SK-N-SH (cell line): ENCODE results near the gene ZNF280D. TPM values are rescaled to one million over a fixed set of nuclear protein-coding genes. Genes with fewer than 3 reads are reported as not detected.

ENCODE experiments used
- CTCF ChIA-PET: fragments of 300-600, 350-600 bp; formaldehyde crosslinking; extraction: SDS; loops from one replicate; lab custom pipeline; 2021; lab: Yijun Ruan, JAX
- POLR2A ChIA-PET: fragments of 350-600 bp; sonication (Branson Sonifier 250); formaldehyde crosslinking; extraction: SDS; loops from one replicate; lab custom pipeline; 2020; ENCODE audit warnings: antibody characterized with exemption, inconsistent platforms; lab: Yijun Ruan, JAX
- DNase-seq: peaks from one replicate; pipeline ENCODE4 v3.0.0; 2012
- H2AFZ ChIP-seq: fragments of 200-600 bp; sonication (generic); 2 replicates; pipeline ENCODE4 v1.8.1; 2016; ENCODE audit warnings: antibody characterized with exemption, mild to moderate bottlenecking, low read depth
- H3F3A ChIP-seq: fragments of 200-600 bp; sonication (generic); replicated peaks from 2 replicates; pipeline ENCODE3; 2016; ENCODE audit warnings: antibody characterized with exemption, mild to moderate bottlenecking; ENCODE audit not compliant: insufficient read depth
- H3K27ac ChIP-seq, 2 experiments: fragments of 200-500 bp in 1 of 2; fragments of 200-600 bp in 1 of 2; sonication (Bioruptor generic) in 1 of 2; sonication (generic), shearing (Covaris generic) in 1 of 2; 2 replicates each; pipeline versions ENCODE4 v1.5.1 to v1.6.1; 2014 to 2016; ENCODE audit warnings: low read depth in 2 of 2, inconsistent platforms in 1 of 2, low read length in 1 of 2, mild to moderate bottlenecking in 1 of 2, mixed read lengths in 1 of 2
- H3K27me3 ChIP-seq: fragments of 200-600 bp; sonication (generic), shearing (Covaris generic); 2 replicates; pipeline ENCODE4 v1.6.1; 2016; ENCODE audit warnings: mixed run types; ENCODE audit not compliant: insufficient read depth
- H3K36me3 ChIP-seq, 2 experiments: fragments of 200-500 bp in 1 of 2; fragments of 200-600 bp in 1 of 2; sonication (Bioruptor generic) in 1 of 2; sonication (generic) in 1 of 2; replicated peaks in 1 of 2; 2 replicates each; pipeline versions ENCODE3 to v1.5.1; 2014 to 2016; ENCODE audit warnings: low read length in 1 of 2, mild to moderate bottlenecking in 1 of 2; ENCODE audit not compliant: insufficient read depth in 2 of 2, control insufficient read depth in 1 of 2
- H3K4me1 ChIP-seq, 2 experiments: fragments of 200-500 bp in 1 of 2; fragments of 200-600 bp in 1 of 2; sonication (Bioruptor generic) in 1 of 2; sonication (generic), shearing (Covaris generic) in 1 of 2; 2 replicates each; pipeline versions ENCODE4 v1.5.1 to v1.6.1; 2014 to 2016; ENCODE audit warnings: low read depth in 1 of 2, low read length in 1 of 2, mixed run types in 1 of 2; ENCODE audit not compliant: insufficient read depth in 2 of 2, control insufficient read depth in 1 of 2
- H3K4me2 ChIP-seq: fragments of 200-600 bp; sonication (generic), shearing (Covaris generic); 2 replicates; pipeline ENCODE4 v1.6.1; 2017; ENCODE audit warnings: mixed run types
- H3K4me3 ChIP-seq, 2 experiments: fragments of 200-500 bp in 1 of 2; fragments of 200-600 bp in 1 of 2; sonication (Bioruptor generic) in 1 of 2; sonication (generic), shearing (Covaris generic) in 1 of 2; 2 replicates each; pipeline versions ENCODE4 v1.5.1 to v1.8.1; 2014 to 2016; ENCODE audit warnings: low read depth in 2 of 2, inconsistent platforms in 1 of 2, low read length in 1 of 2, mild to moderate bottlenecking in 1 of 2, mixed read lengths in 1 of 2, moderate library complexity in 1 of 2
- H3K79me2 ChIP-seq: fragments of 200-600 bp; sonication (generic); 2 replicates; pipeline ENCODE4 v1.8.1; 2017; ENCODE audit warnings: mild to moderate bottlenecking; ENCODE audit not compliant: insufficient read depth
- H3K9ac ChIP-seq: fragments of 200-600 bp; sonication (generic); 2 replicates; pipeline ENCODE4 v1.6.1; 2017; ENCODE audit warnings: mixed run types
- H3K9me2 ChIP-seq: fragments of 200-600 bp; sonication (generic); 2 replicates; pipeline ENCODE4 v1.6.1; 2017; ENCODE audit warnings: mixed run types
- H3K9me3 ChIP-seq: fragments of 200-600 bp; sonication (generic); 2 replicates; pipeline ENCODE4 v1.6.1; 2017; ENCODE audit warnings: mixed run types, mild to moderate bottlenecking, moderate library complexity
- H4K20me1 ChIP-seq: fragments of 200-600 bp; sonication (generic); 2 replicates; pipeline ENCODE4 v1.6.1; 2017; ENCODE audit warnings: mild to moderate bottlenecking, mixed run types; ENCODE audit not compliant: insufficient read depth
- EP300 ChIP-seq, 2 experiments: IDR thresholded peaks; 2 replicates each; pipeline versions ENCODE4 v1.4.0 to v1.6.1; 2012; ENCODE audit warnings: borderline replicate concordance in 1 of 2, low read depth in 1 of 2, low read length in 1 of 2
- EZH2phosphoT487 ChIP-seq: fragments of 200-600 bp; sonication (generic); IDR thresholded peaks from 2 replicates; pipeline ENCODE4 v1.6.1; 2017; ENCODE audit warnings: low read depth, mixed run types, mild to moderate bottlenecking, antibody characterized with exemption, moderate library complexity, borderline replicate concordance
- FOSL2 ChIP-seq: IDR thresholded peaks from 2 replicates; pipeline ENCODE4 v1.4.0; 2012; ENCODE audit warnings: low read depth, mild to moderate bottlenecking, moderate library complexity, borderline replicate concordance
- FOXM1 ChIP-seq: IDR thresholded peaks from 2 replicates; pipeline ENCODE4 v1.4.0; 2012; ENCODE audit warnings: low read depth, mild to moderate bottlenecking
- GABPA ChIP-seq: IDR thresholded peaks from 2 replicates; pipeline ENCODE4 v1.4.0; 2012; ENCODE audit warnings: low read depth, mild to moderate bottlenecking
- MXI1 ChIP-seq: IDR thresholded peaks from 2 replicates; pipeline ENCODE4 v1.6.1; 2012; ENCODE audit warnings: mild to moderate bottlenecking, low read depth, low read length, improper control_type of control experiment
- NFIC ChIP-seq: IDR thresholded peaks from 2 replicates; pipeline ENCODE4 v1.4.0; 2012; ENCODE audit warnings: borderline replicate concordance
- NRF1 ChIP-seq: IDR thresholded peaks from 2 replicates; pipeline ENCODE4 v1.6.1; 2012; ENCODE audit warnings: low read depth, mild to moderate bottlenecking, low read length
- POLR2AphosphoS5 ChIP-seq: IDR thresholded peaks from 2 replicates; pipeline ENCODE4 v1.6.1; 2012; ENCODE audit warnings: low read depth, low read length
- RAD21 ChIP-seq: IDR thresholded peaks from 2 replicates; pipeline ENCODE4 v1.6.1; 2012; ENCODE audit warnings: mild to moderate bottlenecking, low read length
- RCOR1 ChIP-seq: fragments of 150-350 bp; IDR thresholded peaks from 2 replicates; pipeline ENCODE4 v1.6.1; 2017; ENCODE audit warnings: antibody characterized with exemption, low read length
- RFX5 ChIP-seq: IDR thresholded peaks from 2 replicates; pipeline ENCODE4 v1.6.1; 2012; ENCODE audit warnings: mild to moderate bottlenecking, improper control_type of control experiment, low read length
- TAF1 ChIP-seq: IDR thresholded peaks from 2 replicates; pipeline ENCODE4 v1.6.1; 2012; ENCODE audit warnings: low read depth, mild to moderate bottlenecking, low read length, moderate library complexity, borderline replicate concordance
- TEAD4 ChIP-seq: IDR thresholded peaks from 2 replicates; pipeline ENCODE4 v1.4.0; 2012; ENCODE audit warnings: mild to moderate bottlenecking, borderline replicate concordance; ENCODE audit not compliant: insufficient read depth
- WGBS: methylation state at CpG from one replicate; pipeline ENCODE4 v1.1.6; 2017; ENCODE audit warnings: low lambda C conversion rate; 5-methylcytosine and 5-hydroxymethylcytosine counted together
- polyA plus RNA-seq, 3 experiments: library from polyadenylated mRNA; depleted of rRNA; stranded (reverse); fragments of >200 nt; gene quantifications; 2 replicates each; pipeline ENCODE4 v1.2.3, GENCODE V29; 2012
- TF ChIP-seq, protein P1 (sequence below): fragments of 150-350 bp; IDR thresholded peaks from 2 replicates; pipeline ENCODE4 v1.6.1; 2016; ENCODE audit warnings: mild to moderate bottlenecking, low read depth, low read length
- TF ChIP-seq, protein P2 (sequence below): fragments of 200-600 bp; sonication (generic); IDR thresholded peaks from 2 replicates; pipeline ENCODE4 v1.6.1; 2017; ENCODE audit warnings: antibody characterized with exemption, mild to moderate bottlenecking, moderate library complexity
- TF ChIP-seq, protein P3 (sequence below): IDR thresholded peaks from 2 replicates; pipeline ENCODE4; 2012

Gene ZNF280D
- polyA plus RNA-seq, 1 of the 3 experiments (the other 2 are of a cell fraction) = 5.4 TPM

DNA sequence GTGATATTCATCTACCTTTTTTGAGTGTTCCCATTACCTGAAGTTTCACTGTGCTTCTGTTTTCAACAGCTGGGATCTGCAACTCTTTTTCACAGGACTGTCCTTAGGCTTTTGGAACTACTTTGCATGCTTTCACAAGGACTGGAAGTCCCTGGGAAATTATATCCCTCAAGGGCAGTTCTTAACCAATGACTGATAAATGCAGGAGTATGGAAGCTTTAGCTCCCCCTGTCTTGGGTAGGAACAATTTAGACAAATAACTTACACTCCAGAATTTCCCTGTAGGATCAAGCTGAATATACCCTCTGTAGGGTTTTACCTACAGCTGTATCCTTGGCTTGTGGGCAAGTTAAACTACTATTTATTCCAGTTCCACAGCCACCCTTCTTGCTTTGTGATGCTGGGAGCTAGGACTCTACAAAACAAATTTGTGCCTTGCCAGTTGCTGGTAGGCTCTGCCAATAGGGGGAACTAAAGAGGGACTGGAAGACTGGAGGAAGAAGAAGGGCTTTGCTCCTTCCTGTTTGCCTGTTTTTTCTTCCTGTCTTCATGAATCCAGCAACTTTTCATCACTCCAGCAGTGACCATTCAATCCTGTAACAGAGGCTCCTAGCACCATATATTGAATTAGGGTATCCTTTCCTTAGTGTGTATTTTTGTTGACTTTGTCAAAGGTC lies 6.8 kb upstream of the ZNF280D start:
- H3K4me3 ChIP-seq = no peak overlapping the region
- H3K9me2 ChIP-seq = no peaks in the 10 kb centered on the region
- no peaks in the 10 kb centered on the region for H3F3A ChIP-seq
- H3K27me3 ChIP-seq = no peaks in the 10 kb centered on the region
- H3K9ac ChIP-seq = no peak overlapping the region
- TF ChIP-seq TEAD4 (no peak), RAD21 (no peak), FOXM1 (no peak), GABPA (0 out of 2 replicates have a peak, but pooled peaks have one; percentile 32), RCOR1 (no peak)
- H3K4me2 ChIP-seq = no peak overlapping the region
- H3K27ac ChIP-seq = no peak overlapping the region
- ChIA-PET CTCF (no interaction called here), POLR2A (no interaction called here)
- H3K9me3 ChIP-seq = no peaks in the 10 kb centered on the region
- H3K79me2 ChIP-seq = no peaks in the 10 kb centered on the region
- H3K4me1 ChIP-seq = no peaks in the 10 kb centered on the region
- no peak overlapping the region for H2AFZ ChIP-seq
- H4K20me1 ChIP-seq = no peaks in the 10 kb centered on the region
- no peaks in the 10 kb centered on the region for H3K36me3 ChIP-seq
- DNase-seq = no peak

DNA sequence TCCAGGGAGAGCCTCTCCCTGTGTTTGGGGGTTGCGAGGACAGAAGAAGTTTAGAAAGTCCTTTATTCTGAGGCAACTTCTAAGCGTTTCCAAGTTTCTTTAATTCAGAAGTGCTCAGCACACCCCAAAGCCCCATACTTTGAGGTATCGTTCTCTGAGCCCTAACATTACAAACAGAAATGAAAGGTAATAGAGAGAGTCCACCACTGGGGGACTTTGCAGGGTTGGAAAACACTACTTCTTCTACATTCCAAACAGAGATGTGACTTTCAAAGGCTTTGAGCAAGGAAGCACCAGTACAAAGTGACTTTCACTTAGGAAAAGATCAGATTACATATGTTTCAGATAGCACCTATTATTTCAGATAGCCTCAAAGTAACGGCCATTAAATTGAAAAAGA lies 6.2 kb upstream of the ZNF280D start:
- Histone ChIP-seq H3K27ac (no peak overlapping the region), H2AFZ (no peak overlapping the region), H3K27me3 (no peaks in the 10 kb centered on the region), H3K36me3 (no peaks in the 10 kb centered on the region), H3K79me2 (no peaks in the 10 kb centered on the region), H3F3A (no peaks in the 10 kb centered on the region), H3K9ac (no peak overlapping the region), H3K4me3 (no peak overlapping the region), H3K9me2 (no peaks in the 10 kb centered on the region), H3K4me1 (no peaks in the 10 kb centered on the region), H3K9me3 (no peaks in the 10 kb centered on the region)
- ChIA-PET CTCF (no interaction called here), POLR2A (no interaction called here)
- no peak for DNase-seq
- TF ChIP-seq RFX5 (no peak), EZH2phosphoT487 (no peak), POLR2AphosphoS5 (no peak), TEAD4 (no peak)
- TF ChIP-seq, protein P1, sequence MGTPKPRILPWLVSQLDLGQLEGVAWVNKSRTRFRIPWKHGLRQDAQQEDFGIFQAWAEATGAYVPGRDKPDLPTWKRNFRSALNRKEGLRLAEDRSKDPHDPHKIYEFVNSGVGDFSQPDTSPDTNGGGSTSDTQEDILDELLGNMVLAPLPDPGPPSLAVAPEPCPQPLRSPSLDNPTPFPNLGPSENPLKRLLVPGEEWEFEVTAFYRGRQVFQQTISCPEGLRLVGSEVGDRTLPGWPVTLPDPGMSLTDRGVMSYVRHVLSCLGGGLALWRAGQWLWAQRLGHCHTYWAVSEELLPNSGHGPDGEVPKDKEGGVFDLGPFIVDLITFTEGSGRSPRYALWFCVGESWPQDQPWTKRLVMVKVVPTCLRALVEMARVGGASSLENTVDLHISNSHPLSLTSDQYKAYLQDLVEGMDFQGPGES = no peak
- TF ChIP-seq, all 33 proteins: peak for 0
- H3K4me2 ChIP-seq = no peak overlapping the region
- H4K20me1 ChIP-seq = no peaks in the 10 kb centered on the region
- 79% methylated on average over 4 of the region's 4 CpGs for WGBS

DNA sequence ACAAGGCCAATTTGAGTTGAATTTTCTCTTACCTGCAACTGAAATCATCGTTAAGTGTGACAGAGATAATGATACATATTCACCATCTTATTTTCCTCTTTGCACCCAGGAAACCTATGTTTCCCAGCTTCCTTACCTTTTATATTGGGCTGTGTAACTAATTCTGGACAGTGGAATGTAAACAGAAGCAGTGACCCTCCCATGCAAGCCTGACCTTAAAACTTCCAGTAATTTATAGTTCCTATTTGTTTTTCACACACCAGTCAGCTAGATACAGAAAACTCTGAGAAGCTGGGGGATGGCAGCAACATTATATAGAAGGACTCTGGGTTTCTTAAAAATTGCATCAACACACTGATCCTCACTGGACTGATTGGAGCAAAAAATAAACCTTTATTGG lies 4.5 kb upstream of the ZNF280D start:
- peaks cover 2% of the 10 kb centered on the region; the same call in 1 of the 2 replicates for H3K79me2 ChIP-seq
- H3K27me3 ChIP-seq = no peaks in the 10 kb centered on the region
- no peak overlapping the region for H3K27ac ChIP-seq
- H3K4me3 ChIP-seq = no peak overlapping the region
- H3K9ac ChIP-seq = no peak overlapping the region
- no peaks in the 10 kb centered on the region for H4K20me1 ChIP-seq
- ChIA-PET CTCF (interaction anchor here (0.6 kb wide), 1 partner anchor 338 kb away, joined by 3 read pairs; no protein-coding TSS in a partner anchor), POLR2A (no interaction called here)
- WGBS = 68% methylated on average over 1 of the region's 1 CpG
- H3K4me1 ChIP-seq = peaks cover 0 to 2% of the 10 kb centered on the region in 2 experiments; a peak in 1 of 4 replicates
- no peak overlapping the region for H2AFZ ChIP-seq
- H3K9me3 ChIP-seq = no peaks in the 10 kb centered on the region
- H3K9me2 ChIP-seq = no peaks in the 10 kb centered on the region
- H3K4me2 ChIP-seq = no peak overlapping the region
- DNase-seq = no peak
- H3F3A ChIP-seq = peaks cover under 1% of the 10 kb centered on the region
- no peaks in the 10 kb centered on the region for H3K36me3 ChIP-seq
- TF ChIP-seq MXI1 (no peak), NRF1 (no peak), EP300 (IDR thresholded peaks at IDR 0.05; ENCODE audit: borderline replicate concordance in 1 of 2, low read depth in 1 of 2, low read length in 1 of 2) (no peak), TAF1 (no peak), TEAD4 (no peak), NFIC (no peak), FOSL2 (no peak), RCOR1 (no peak)
- TF ChIP-seq, protein P2, sequence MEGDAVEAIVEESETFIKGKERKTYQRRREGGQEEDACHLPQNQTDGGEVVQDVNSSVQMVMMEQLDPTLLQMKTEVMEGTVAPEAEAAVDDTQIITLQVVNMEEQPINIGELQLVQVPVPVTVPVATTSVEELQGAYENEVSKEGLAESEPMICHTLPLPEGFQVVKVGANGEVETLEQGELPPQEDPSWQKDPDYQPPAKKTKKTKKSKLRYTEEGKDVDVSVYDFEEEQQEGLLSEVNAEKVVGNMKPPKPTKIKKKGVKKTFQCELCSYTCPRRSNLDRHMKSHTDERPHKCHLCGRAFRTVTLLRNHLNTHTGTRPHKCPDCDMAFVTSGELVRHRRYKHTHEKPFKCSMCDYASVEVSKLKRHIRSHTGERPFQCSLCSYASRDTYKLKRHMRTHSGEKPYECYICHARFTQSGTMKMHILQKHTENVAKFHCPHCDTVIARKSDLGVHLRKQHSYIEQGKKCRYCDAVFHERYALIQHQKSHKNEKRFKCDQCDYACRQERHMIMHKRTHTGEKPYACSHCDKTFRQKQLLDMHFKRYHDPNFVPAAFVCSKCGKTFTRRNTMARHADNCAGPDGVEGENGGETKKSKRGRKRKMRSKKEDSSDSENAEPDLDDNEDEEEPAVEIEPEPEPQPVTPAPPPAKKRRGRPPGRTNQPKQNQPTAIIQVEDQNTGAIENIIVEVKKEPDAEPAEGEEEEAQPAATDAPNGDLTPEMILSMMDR = no peak
- TF ChIP-seq, protein P3, sequence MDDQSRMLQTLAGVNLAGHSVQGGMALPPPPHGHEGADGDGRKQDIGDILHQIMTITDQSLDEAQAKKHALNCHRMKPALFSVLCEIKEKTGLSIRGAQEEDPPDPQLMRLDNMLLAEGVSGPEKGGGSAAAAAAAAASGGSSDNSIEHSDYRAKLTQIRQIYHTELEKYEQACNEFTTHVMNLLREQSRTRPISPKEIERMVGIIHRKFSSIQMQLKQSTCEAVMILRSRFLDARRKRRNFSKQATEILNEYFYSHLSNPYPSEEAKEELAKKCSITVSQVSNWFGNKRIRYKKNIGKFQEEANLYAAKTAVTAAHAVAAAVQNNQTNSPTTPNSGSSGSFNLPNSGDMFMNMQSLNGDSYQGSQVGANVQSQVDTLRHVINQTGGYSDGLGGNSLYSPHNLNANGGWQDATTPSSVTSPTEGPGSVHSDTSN = no peak
